Measurements from ENCODE around the gene SMARCC2. TPM values are rescaled to one million over a fixed set of nuclear protein-coding genes. Genes with fewer than 3 reads are reported as not detected.
A peak's percentile ranks its signal among the peaks of the same experiment; 100 is the strongest.

Gene SMARCC2
- total and polyA plus RNA-seq, 2 of the 13 experiments (the other 11 are each of a cell fraction or from before 2014, with no cell fraction given) = 21.3 to 24.1 TPM

DNA sequence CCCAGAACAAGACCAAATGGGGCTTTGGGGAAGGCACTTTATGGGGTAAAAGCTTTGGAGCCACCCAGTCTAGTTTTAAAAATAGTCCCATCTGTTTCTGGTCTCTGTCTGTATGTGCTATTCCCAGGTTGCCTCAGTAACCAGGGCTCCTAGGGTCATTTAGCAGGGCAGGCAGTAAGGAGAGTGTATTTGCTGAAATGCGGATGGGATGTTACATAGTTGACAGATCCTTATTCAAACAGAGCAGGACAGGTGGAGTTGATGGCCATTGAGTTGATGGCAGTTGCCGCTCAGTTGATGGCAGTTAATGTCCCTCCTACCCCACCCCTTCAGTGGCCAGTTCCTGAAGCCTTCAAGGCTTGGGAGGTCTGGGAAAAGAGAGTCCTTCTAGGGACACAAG, 66.6 kb downstream of the SMARCC2 start:
- intact Hi-C loops (cut with micrococcal nuclease; ENCODE audit: unreplicated experiment) (no loop called here), in situ Hi-C loops (cut with HindIII; ENCODE audit: extremely low pct_ligation_motif_present, low pct_unique_long_range_greater_than_20kb) (loop anchor here (5.0 kb wide), 1 partner anchor 35 kb away; the partner anchor contains the start of gene MYL6)
- BruUV-seq (replicated peaks) = no TSS peak
- Histone ChIP-seq H3K36me3 (replicated peaks in 1 of 2; ENCODE audit: control insufficient read depth in 1 of 2, insufficient read depth in 2 of 2, low read length in 2 of 2) (0 out of 5 replicates have a peak, but pooled peaks cover 0 to 4% of the 10 kb centered on the region in 2 experiments), H3K9ac (ENCODE audit: insufficient read depth, low read depth, low read length) (no peak overlapping the region), H3K79me2 (ENCODE audit: insufficient read depth, low read length) (peaks cover 8% of the 10 kb centered on the region), H3K4me3 (replicated peaks in 1 of 3; ENCODE audit: insufficient read depth in 1 of 3, low read depth in 2 of 3, low read length in 3 of 3) (no peak overlapping the region), H4K20me1 (ENCODE audit: insufficient read depth, low read length) (no peaks in the 10 kb centered on the region), H3K4me1 (ENCODE audit: insufficient read depth, low read length) (peaks cover 89% of the 10 kb centered on the region), H3K27ac (ENCODE audit: extremely low read length, insufficient read depth, low read length) (peak overlapping the region; percentile 52), H2AFZ (ENCODE audit: low read length) (no peak overlapping the region), H3K27me3 (ENCODE audit: control insufficient read depth in 1 of 2, insufficient read depth in 2 of 2, low read length in 2 of 2) (no peaks in the 10 kb centered on the region; a peak in 1 of 5 replicates), H3K9me3 (ENCODE audit: low read length) (no peaks in the 10 kb centered on the region), H3K4me2 (ENCODE audit: low read depth, low read length) (no peak overlapping the region)
- ChIA-PET CTCF (ENCODE audit: low intra/inter-chr PET ratio, low total read pairs) (no interaction called here), POLR2A (interaction anchor here (1.4 kb wide), 1 partner anchor 99 kb away, joined by 5 read pairs; the partner anchor contains the start of gene RNF41)
- ATAC-seq = peak; percentile 5; the same call in 1 of the 3 replicates
- DNase-seq (ENCODE audit: low spot score) = peak; percentile 71
- FAIRE-seq = peak; percentile 18
- WGBS (ENCODE audit: low lambda C conversion rate) = 20% methylated on average over 1 of the region's 2 CpGs
- TF ChIP-seq ZNF550 (CRISPR knock-in tag; IDR thresholded peaks at IDR 0.05; ENCODE audit: borderline replicate concordance) (no peak), NONO (IDR thresholded peaks at IDR 0.05) (no peak), NONO (CRISPR knock-in tag; conservative IDR thresholded peaks at IDR 0.05) (no peak), RFXANK (CRISPR knock-in tag; IDR thresholded peaks at IDR 0.05) (no peak), MTF2 (CRISPR knock-in tag; IDR thresholded peaks at IDR 0.05; ENCODE audit: borderline replicate concordance) (no peak), SAP130 (CRISPR knock-in tag; IDR thresholded peaks at IDR 0.05; ENCODE audit: low read depth) (peak; percentile 43; the same call in 1 of the 2 replicates), MED1 (CRISPR knock-in tag; IDR thresholded peaks at IDR 0.05) (0 out of 2 replicates have a peak, but pooled peaks have one; percentile 22), ZFP36L2 (CRISPR knock-in tag; IDR thresholded peaks at IDR 0.05) (no peak), ZNF788 (CRISPR knock-in tag; IDR thresholded peaks at IDR 0.05; ENCODE audit: borderline replicate concordance) (no peak), ZNF75D (CRISPR knock-in tag; IDR thresholded peaks at IDR 0.05; ENCODE audit: borderline replicate concordance) (no peak)
- TF ChIP-seq, protein P1, sequence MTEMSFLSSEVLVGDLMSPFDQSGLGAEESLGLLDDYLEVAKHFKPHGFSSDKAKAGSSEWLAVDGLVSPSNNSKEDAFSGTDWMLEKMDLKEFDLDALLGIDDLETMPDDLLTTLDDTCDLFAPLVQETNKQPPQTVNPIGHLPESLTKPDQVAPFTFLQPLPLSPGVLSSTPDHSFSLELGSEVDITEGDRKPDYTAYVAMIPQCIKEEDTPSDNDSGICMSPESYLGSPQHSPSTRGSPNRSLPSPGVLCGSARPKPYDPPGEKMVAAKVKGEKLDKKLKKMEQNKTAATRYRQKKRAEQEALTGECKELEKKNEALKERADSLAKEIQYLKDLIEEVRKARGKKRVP (CRISPR knock-in tag; IDR thresholded peaks at IDR 0.05) = no peak
- TF ChIP-seq, protein P2, sequence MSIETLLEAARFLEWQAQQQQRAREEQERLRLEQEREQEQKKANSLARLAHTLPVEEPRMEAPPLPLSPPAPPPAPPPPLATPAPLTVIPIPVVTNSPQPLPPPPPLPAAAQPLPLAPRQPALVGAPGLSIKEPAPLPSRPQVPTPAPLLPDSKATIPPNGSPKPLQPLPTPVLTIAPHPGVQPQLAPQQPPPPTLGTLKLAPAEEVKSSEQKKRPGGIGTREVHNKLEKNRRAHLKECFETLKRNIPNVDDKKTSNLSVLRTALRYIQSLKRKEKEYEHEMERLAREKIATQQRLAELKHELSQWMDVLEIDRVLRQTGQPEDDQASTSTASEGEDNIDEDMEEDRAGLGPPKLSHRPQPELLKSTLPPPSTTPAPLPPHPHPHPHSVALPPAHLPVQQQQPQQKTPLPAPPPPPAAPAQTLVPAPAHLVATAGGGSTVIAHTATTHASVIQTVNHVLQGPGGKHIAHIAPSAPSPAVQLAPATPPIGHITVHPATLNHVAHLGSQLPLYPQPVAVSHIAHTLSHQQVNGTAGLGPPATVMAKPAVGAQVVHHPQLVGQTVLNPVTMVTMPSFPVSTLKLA (IDR thresholded peaks at IDR 0.05) = no peak
- TF ChIP-seq, protein P3, sequence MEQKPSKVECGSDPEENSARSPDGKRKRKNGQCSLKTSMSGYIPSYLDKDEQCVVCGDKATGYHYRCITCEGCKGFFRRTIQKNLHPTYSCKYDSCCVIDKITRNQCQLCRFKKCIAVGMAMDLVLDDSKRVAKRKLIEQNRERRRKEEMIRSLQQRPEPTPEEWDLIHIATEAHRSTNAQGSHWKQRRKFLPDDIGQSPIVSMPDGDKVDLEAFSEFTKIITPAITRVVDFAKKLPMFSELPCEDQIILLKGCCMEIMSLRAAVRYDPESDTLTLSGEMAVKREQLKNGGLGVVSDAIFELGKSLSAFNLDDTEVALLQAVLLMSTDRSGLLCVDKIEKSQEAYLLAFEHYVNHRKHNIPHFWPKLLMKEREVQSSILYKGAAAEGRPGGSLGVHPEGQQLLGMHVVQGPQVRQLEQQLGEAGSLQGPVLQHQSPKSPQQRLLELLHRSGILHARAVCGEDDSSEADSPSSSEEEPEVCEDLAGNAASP (CRISPR knock-in tag; IDR thresholded peaks at IDR 0.05; ENCODE audit: borderline replicate concordance) = peak; percentile 59; the same call in 1 of the 2 replicates
- TF ChIP-seq, protein P4, sequence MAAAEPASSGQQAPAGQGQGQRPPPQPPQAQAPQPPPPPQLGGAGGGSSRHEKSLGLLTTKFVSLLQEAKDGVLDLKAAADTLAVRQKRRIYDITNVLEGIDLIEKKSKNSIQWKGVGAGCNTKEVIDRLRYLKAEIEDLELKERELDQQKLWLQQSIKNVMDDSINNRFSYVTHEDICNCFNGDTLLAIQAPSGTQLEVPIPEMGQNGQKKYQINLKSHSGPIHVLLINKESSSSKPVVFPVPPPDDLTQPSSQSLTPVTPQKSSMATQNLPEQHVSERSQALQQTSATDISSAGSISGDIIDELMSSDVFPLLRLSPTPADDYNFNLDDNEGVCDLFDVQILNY (CRISPR knock-in tag; conservative IDR thresholded peaks at IDR 0.05) = no peak
- TF ChIP-seq, protein P5, sequence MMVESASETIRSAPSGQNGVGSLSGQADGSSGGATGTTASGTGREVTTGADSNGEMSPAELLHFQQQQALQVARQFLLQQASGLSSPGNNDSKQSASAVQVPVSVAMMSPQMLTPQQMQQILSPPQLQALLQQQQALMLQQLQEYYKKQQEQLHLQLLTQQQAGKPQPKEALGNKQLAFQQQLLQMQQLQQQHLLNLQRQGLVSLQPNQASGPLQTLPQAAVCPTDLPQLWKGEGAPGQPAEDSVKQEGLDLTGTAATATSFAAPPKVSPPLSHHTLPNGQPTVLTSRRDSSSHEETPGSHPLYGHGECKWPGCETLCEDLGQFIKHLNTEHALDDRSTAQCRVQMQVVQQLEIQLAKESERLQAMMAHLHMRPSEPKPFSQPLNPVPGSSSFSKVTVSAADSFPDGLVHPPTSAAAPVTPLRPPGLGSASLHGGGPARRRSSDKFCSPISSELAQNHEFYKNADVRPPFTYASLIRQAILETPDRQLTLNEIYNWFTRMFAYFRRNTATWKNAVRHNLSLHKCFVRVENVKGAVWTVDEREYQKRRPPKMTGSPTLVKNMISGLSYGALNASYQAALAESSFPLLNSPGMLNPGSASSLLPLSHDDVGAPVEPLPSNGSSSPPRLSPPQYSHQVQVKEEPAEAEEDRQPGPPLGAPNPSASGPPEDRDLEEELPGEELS (CRISPR knock-in tag; IDR thresholded peaks at IDR 0.05) = 0 out of 2 replicates have a peak, but pooled peaks have one; percentile 20
